ENCODE measurements around the gene OR4D1. TPM values are rescaled to one million over a fixed set of nuclear protein-coding genes. Genes with fewer than 3 reads are reported as not detected.

OR4D1 gene
- total and polyA plus RNA-seq, 9 of the 15 experiments (the other 6 are each of a cell fraction or from before 2014, with no cell fraction given) = not detected

- no peak for TF ChIP-seq THAP7 (CRISPR knock-in tag; IDR thresholded peaks at IDR 0.05)
- TF ChIP-seq SNAPC5 (CRISPR knock-in tag; IDR thresholded peaks at IDR 0.05) = no peak
- peak; percentile 84 for TF ChIP-seq SMC3 (conservative IDR thresholded peaks at IDR 0.05; ENCODE audit: insufficient read depth, low read depth, low read length)
- TF ChIP-seq CREM (IDR thresholded peaks at IDR 0.05; ENCODE audit: low read depth) = 0 out of 2 replicates have a peak, but pooled peaks have one; percentile 14
- no peak for TF ChIP-seq GATAD2A (IDR thresholded peaks at IDR 0.05)
- TF ChIP-seq ZNF143 (CRISPR knock-in tag; IDR thresholded peaks at IDR 0.05) = no peak
- peak; percentile 19 to 48; a peak in 2 of 4 replicates for TF ChIP-seq NRF1 (conservative IDR thresholded peaks at IDR 0.05 in 1 of 2, IDR thresholded peaks at IDR 0.05 in 1 of 2)
- no peak for TF ChIP-seq DMBX1 (CRISPR knock-in tag; IDR thresholded peaks at IDR 0.05; ENCODE audit: borderline replicate concordance)
- no peak for TF ChIP-seq HDAC2 (IDR thresholded peaks at IDR 0.05)
- TF ChIP-seq ZNF584 (CRISPR knock-in tag; IDR thresholded peaks at IDR 0.05; ENCODE audit: low read depth) = no peak
- TF ChIP-seq ZNF717 (CRISPR knock-in tag; IDR thresholded peaks at IDR 0.05) = no peak
- 0 out of 4 replicates have a peak, but pooled peaks of 1 of the 2 experiments have one; percentile 6 for TF ChIP-seq MNT (conservative IDR thresholded peaks at IDR 0.05)
- TF ChIP-seq RAD21 (CRISPR knock-in tag; conservative IDR thresholded peaks at IDR 0.05 in 1 of 2, IDR thresholded peaks at IDR 0.05 in 1 of 2) = peak; percentile 88 to 94
- TF ChIP-seq GATAD2B (IDR thresholded peaks at IDR 0.05; ENCODE audit: borderline replicate concordance) = no peak
- TF ChIP-seq STAG1 (CRISPR knock-in tag; IDR thresholded peaks at IDR 0.05; ENCODE audit: borderline replicate concordance) = peak; percentile 86; the same call in 1 of the 2 replicates
- TF ChIP-seq DDX20 (tag; IDR thresholded peaks at IDR 0.05; ENCODE audit: low read depth) = no peak
- peak; percentile 69; the same call in 1 of the 2 replicates for TF ChIP-seq CC2D1A (IDR thresholded peaks at IDR 0.05)
Observed at GRCh38 chr17:58112970-58113631, 35.1 kb upstream of the OR4D1 start (continued).
